Activated gamma-delta T cell treated with Interleukin-2 at 50 U/mL for 16 hours (primary cell): ENCODE results near the gene SEPTIN7.
"Not testable (repeated sequence)": the region's sequence is repeated elsewhere in the genome, so short reads cannot be mapped to it uniquely, and the experiment has no call there.

Source experiments
- DNase-seq: peaks from one replicate; pipeline ENCODE4 v3.0.0-alpha.2; 2020

SEPTIN7 gene

DNA sequence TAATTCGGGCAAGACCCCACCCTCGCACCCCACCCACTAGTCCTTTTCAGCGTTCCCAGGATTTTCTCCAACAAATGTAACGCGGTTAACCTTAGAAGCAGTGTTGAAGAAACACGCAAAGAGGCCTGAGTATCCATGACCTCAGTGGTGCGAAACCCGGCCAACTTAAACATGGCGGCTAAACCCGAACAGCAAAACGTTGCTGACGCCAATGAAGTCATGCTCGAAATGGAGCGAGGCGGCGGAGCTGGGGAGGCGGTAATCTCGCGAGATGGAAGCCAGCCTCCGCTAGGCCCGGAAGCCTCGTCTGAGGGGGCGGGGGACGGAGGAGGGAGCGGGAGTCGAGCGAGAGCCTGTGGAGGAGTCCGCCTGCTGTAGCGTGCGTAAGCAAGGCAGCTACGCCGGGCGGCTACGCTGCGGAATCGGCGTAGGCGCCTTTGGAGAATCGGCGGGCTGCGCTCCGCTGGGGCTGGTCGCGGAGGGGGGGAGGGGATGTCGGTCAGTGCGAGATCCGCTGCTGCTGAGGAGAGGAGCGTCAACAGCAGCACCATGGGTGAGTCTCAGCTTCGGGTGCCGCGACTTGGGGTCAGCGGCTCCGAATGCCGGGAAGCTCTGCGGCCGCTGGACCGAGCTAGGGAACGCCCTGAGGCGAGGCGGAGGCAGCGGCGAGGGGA is at the start of gene SEPTIN7:
Gene SEPTIN7 (plus strand): TSS at position 340 of the 674 bp plus-strand sequence. CDS start 153 bp downstream, at position 493.
- peak; percentile 98 for DNase-seq

DNA sequence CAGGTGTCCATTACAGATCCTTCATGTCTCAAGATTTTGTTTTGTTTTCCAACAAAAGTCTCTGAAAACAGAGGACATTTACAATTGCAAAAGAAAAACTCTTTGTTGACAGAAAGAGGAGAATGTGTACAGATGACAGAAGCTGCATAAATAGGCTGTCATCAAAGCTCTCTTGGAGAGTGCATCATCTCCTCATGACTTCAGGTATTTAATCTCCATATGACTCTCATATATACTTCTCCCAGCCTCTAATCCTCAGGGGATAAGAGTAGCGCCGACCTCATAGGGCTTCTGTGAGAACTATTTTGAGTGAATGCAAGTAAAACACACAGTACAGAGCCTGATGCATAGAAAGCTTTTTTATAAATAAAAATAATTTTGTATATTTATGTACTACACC is 48.1 kb upstream of the SEPTIN7 start:
- no peak for DNase-seq

DNA sequence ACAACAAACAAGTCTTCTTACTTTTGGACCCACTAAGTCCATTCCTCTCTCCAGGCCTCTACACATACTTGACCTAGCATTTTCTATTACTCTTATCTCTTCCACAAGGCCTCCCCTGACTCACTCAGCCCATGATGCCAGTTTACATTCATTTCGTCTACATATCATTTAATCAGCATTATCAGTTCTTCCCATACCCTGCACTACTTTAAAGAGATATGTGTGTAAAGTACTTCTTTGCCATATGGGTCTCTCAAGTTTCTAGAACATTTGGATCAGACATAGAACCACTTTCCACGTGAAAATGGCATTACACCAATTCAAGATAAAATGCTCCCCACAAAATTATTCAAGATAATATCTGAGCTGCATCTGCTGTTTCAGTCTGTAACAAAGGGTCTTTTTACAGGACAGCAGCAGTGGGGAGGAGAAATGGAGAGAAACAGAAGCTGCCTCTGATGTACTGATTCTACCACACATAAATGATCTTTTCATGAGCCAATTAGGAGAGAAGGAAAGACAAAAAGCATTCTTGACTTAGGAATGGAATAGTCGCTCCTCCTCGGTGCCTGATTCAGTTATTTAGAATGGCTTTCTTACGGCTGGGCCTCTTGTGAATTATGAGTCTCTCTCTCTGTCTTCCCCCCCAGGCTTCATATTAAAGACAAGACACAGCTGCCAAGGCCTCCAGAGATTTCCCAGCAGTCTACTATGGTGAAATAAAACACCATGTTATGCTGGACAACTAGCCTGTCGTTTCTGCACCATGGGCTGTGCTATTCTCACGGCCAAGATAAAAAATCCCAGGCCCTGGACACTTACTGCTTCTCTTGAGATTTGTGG is 46.9 kb upstream of the SEPTIN7 start:
- DNase-seq, result no peak

DNA sequence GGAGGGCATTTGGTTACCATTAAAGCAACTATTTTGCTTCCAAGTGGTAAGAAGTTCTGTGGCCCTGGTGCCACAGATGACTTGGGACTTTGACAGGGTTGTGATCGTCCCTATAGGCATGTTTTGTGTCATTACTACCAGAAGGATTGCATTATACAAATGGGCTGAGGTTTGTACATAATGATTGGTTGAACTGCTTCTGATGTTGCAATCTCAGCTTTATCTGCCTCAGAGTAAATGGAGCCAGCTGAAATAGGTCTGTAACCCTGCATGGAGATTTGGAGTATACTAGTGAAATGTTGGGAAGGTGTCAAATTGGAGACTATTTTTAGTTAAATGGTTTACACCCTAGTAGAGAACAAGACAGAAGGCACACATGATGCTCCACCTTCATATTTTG is 46.1 kb upstream of the SEPTIN7 start:
- no peak for DNase-seq

DNA sequence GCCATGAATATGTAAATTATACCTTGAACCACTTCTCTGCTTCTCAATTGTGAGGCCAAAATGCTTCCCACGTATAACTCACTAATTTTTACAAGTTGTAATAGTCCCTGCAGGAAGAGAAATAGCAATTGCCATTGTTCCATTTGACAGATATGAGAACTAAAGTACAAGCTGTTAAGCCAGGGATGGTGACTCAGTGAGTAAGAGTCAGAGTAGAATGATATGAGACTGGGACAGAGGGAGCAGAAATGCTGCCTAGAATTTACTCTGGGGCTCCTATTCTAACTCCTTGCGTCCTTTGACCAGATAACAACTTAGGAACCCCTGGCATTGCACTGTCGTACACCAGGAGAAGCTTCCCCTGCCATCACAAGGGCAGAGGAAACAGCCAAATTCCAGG is 45.1 kb upstream of the SEPTIN7 start:
- no peak for DNase-seq

DNA sequence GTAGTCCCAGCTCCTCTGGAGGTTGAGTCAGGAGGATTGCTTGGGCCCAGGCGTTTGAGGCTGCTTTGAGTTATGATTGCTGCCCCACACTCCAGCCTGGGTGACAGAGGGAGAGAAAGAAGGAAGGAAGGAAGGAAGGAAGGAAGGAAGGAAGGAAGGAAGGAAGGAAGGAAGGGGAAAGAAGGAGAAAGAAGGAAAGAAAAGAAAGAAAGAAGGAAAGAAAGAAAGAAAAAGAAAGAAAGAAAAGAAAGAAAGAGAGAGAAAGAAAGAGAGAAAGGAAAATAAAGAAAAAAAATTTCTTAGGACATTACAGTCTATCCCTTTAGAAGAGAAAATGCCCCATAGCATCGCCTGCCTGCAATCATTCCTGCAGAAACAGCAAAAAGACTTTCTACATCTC is 44.4 kb upstream of the SEPTIN7 start:
- DNase-seq, result not testable (repeated sequence)

DNA sequence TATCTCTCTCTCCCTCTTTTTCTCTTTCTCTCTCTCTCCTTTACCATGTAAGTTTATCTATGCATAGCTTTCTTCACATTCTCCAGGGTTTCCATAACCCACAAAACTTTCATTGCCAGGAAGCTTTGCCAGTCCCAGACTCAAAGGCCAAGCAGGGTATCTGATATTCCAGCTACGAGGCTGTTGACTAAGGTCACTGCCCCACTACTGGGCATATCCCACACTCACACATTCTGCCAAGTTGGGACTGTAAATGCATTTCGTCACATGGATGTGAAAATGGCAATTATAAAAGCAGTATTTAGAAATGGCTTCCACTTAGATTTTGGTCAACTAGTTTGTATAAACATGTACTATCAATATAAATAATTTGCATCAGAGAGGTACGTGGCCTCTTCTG is 43.3 kb upstream of the SEPTIN7 start:
- no peak for DNase-seq

DNA sequence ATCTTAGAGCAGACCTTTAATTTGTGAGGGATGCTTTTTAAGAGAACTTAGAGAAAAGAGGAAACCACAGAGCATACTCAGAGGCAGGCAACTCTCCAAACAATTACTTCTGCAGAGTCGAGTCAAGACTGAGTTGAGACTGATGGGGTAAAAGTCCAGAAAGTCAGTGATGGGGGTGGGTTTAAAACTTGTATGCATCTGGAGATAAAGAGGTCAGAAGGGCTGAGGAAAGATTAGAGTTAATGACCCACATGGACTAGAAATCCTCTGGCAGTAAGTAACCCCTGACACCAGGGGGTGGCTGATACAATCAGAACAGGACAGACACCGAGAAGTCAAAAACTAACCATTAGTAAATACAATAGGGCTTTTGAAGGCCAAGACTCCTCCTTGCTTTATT is 42.4 kb upstream of the SEPTIN7 start:
- no peak for DNase-seq

DNA sequence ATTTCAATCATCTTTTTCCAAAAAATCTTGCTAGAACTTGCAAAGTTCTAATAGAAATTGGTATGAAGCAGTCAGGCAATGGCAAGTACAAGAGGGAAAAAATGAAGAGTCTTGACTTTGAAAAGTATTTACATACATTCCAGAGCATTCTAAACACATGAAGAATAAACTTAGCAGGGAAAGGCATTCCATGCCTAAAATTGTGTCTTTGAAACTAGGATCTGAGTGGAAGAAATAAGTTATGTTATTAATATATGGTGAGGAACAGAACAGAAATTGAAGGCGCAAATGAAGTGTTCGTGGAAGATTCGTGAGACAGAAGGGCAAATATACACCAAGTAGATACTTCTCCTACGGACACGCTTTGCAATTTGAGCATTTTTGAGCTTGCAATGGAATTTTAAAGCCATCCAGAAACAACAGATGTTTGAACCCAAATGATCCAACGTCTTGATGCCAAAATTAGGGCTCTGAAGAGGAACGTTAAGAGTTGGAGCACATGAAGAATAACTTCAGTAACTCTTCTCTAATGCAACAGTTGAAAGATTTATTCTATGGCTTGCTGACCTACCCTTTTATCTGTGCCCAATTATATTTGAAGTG is 40.6 kb upstream of the SEPTIN7 start:
- DNase-seq, result no peak

DNA sequence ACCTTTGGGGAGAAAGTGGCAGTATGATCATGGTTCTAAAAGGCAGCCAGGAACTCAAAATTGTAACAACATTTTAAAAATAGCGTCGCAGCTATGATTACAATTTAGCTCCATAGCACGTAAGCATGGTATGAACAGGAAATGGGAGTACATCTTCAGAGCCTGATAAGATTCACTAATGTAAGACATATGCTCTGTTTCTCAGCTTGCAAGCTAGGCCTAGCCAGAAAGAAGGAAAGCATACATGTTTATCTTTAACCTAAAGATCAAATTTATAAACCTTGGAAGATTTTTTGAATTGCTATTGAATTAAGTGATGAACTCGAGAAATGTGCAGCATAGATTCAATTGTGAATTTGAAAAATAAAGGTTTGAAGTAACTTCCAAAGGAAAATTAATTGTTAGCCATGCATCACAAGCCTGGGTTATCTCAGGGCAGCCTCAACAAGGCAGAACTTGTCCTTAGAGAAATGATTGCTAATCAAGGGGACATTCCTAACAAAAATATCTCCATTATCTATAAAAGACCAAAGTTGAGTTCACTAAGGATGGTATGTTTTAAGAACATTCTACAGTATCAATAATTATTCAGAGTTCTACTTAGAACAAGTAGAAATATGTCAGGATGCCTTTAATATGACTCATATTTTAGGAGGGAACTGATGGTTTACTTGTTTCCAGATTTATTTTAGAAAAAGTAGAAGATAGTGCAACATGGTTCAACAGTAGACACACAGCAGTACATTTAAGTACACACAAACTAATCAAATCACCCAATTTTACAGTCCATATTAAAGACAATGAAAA is 38.8 kb upstream of the SEPTIN7 start:
- DNase-seq, result no peak

DNA sequence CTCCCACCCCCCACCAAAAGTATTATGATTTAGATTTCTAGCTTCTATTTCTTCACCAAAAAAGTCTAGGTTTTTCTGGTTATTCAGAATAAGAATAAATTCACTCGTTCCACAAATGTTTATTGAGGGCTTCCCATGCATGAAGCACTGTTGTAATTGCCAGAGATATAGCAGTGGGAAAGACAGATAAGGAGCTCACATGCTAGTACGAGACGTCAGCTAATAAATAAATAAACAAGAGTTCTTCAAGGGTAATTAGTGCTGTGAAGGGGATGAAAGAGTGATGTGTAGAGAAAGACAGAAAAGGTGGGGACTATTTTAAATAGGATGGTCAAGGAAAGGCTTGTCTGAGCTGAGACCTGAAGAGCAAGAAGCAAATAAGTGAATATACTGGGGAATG is 38.1 kb upstream of the SEPTIN7 start:
- DNase-seq, result no peak

DNA sequence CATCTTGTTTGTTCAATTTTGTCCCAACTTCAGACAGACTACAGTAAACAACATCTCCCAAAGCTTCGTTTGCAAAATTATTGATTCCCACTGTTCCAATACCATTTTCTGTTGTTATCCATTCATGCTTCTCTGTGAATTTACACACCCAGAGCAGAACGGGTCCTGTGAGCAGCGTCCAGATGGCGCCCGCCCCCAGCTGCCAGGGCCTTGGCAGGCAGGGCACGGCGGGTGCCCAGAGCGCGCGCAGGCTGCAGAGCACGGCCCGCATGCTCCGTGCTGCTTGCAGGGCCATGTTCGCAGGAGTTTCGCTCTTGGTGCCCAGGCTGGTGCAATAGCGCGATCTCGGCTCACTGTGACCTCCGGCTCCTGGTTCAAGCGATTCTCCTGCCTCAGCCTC is 32.5 kb upstream of the SEPTIN7 start:
- DNase-seq, result no peak

DNA sequence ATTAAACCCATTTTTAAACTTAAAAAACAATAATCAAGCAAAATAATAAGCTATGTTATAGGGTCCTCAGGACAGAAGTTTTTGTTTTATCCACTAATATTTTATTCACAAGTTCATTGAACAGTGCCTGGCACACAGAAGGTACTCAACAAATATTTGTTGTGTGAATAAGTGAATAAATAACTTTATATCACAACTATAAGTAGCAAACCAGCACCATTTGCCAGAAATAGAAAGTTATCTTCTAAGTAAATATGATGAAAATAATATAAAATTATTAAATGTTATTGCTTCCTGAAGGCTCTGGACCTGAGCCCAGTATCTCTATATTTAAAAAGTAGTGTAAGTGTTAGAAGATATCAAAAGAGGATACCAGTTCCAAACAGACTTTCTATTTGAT is 29.1 kb upstream of the SEPTIN7 start:
- no peak for DNase-seq

DNA sequence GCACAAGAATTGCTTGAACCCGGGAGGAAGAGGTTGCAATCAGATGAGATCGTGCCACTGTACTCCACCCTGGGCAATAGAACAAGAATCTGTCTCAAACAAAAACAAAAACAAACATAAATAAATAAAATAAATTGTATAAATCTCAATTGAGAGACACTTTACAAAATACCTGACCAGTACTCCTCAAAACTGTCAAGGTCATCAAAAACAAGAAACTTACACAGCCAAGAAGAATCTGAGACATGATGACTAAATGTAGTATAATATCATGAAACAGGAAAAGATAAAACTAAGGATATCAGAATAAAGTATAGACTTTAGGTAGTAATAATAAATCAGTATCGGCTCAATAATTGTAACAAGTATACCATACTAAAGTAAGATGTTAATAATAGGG is 26.9 kb upstream of the SEPTIN7 start:
- no peak for DNase-seq

DNA sequence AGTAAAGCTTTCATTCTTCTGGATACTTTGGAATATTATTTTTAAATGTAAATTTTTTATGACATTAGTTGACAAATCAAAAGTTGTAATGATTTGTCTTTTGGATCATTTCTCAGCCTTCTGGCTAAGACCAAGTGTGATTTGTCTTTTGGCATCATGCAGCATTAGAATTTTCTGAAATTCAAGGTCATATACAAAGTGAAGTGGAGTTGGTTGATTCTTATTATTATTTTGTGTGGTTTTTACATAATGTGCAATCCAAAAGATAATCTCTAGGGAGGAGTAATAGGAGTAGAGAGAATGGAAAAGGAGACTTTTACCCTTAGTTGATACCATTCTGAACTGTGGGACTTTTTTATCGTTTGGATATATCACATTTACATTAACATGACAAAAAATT is 24.2 kb upstream of the SEPTIN7 start:
- DNase-seq, result no peak

DNA sequence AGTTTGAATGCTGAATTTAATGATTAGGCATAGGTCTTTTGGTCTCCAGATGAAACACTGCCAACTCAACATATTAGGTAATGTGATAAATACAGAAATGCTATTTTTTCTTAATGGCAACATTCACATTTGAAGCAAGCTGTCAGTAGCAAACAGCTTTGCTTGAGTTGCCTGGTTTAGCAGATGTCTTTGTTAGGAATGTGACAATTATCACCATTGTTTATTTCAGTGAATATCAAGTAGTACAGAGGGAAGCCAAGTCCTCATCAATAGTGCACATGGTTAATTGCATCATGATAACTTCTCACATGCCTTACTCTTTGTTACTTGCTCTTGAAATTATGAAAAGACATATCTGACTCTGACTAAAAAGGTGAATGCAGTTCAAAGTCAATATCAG is 23.7 kb upstream of the SEPTIN7 start:
- no peak for DNase-seq

DNA sequence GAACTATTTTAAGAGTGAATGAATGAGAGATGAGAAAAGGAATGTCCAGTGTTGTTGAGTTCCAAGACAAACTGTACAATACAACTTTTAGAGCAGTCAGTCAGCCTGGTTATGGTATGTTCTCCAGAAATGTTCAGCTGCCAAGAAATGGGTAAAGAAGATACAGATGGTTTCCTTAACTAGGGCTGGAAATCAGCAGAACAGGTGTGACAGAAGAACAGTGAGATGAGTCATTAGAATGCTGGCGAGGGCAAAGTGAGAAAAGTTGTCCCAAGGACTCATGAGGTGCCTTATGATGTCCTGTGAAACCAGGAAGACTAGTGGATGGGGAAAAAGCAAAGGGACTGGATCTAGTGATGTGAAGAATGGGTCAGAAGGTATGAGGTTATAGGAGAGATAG is 20.8 kb upstream of the SEPTIN7 start:
- no peak for DNase-seq

DNA sequence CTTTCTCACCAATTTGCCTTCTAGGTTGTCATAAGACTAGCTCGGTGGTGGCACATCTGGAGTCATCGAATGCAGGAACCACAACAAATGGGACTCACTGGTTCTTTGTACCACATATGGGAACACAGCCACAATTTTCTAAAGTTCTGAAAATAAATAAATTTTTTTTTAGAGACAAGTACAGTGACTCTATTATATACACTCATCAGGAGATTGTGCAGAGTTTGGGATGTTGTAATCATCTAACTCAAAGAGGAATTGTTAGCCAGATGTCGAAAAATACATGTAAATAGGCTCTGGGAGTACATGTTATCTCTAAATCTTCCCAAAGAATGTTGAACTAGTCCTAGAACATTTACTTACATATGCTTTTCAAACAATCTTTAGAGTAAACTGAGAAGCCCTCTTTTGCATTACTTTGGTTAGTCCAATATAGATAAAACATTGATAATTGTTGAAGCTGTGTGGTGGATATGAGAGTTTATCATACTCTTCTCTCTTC is 19.6 kb upstream of the SEPTIN7 start:
- no peak for DNase-seq

DNA sequence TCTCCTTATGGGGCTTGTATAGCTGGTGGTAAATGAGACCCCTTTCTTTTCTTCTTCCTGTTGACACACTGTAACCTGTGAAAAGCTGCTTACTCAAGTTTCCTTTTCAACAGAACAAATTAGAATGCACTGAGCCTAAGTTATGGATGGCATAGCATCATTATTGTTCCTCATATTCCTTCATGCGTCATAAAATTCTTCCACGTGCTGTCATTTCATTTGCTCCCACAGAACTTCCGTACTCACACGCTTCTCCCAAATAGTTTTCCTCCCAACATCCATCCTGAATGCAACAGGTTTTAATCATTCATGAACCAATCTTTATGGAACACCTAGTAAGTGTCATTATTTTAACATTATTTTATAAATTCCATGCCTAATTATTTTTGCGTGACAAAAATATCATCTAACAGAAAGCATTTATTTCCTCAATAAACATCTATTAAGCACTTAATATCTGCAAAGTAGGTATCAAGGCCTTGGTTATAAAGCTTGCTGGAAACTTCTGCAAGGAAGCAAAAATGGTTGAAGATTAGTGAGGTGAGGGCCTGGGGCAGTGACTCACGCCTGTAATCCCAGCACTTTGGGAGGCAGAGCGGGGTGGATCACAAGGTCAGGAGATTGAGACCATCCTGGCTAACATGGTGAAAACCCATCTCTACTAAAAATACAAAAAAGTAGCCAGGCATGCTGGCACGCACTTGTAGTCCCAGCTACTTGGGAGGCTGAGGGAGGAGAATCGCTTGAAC is 18.9 kb upstream of the SEPTIN7 start:
- no peak for DNase-seq

DNA sequence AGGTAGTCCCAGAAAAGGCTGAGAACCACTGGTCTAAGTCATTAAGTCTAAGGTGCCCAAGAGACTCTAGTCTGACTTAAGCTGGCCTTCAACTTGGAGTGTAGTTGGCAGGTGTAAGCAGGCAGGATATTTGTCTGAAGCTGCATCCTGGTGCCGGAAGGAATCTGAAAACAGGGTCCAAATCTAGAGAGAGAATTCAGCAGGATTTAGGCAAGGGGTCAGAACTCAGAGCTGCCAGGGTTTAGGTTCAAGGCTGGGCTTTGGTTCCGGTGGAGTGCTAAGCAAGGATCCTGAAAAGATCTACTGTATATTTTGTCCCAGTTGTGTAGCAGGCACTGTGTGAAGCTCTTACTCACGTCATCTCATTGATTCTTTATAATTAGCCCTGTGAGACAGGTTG is 16.5 kb upstream of the SEPTIN7 start:
- DNase-seq, result no peak

DNA sequence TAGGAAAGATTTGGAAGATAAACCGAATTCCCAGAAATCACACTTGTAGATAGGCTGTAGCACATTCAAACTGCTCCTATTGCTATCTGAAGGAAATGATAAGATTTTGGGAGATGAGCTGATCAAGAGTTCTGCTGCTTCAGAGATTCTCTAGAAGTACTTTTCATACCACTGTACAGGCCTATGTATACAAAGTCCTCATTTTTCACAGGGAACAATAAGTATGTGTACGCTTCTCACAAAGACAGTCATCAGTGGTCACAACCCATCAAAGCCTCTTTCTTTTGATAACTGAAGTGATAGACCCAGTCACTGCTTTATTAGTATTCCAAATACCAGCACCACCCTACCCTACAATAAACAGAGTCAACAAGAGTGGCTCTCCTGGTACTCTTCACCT is 15.6 kb upstream of the SEPTIN7 start:
- DNase-seq, result no peak

DNA sequence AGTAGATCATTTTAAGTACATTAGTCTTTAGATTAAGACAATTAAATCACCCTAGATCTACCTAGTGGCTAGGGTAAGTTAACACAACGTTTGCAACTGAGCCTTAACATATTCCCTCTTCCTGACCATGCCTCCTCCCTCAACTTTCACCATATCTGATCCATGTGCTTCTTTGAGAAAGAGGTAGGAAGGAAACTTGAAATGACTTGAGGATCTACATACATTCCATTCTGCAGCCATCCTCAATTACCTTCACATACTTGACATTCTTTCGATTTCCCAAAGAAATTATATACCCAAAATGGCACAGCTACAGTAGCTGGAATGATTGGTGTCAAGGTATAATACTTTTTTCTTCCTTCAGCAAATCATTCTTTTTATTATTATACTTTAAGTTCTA is 12.9 kb upstream of the SEPTIN7 start:
- no peak for DNase-seq
